NCI-H2171 treated with DMSO at 0.1 percent for 48 hours (cell line): ENCODE measurements around the gene MRPL37.

ENCODE experiments used
- DNase-seq: peaks from one replicate; lab custom pipeline; 2025; lab: John Stamatoyannopoulos, UW

MRPL37 gene

GRCh38 chr1:54240741-54241335, 40.9 kb downstream of the MRPL37 start:
- DNase-seq = no peak

GRCh38 chr1:54241364-54241763, 41.4 kb downstream of the MRPL37 start:
- DNase-seq = no peak

- no peak for DNase-seq
These were observed 43.1 kb downstream of the MRPL37 start for GRCh38 chr1:54243022-54243421.

GRCh38 chr1:54244655-54245054, 44.7 kb downstream of the MRPL37 start:
- DNase-seq = no peak

GRCh38 chr1:54245501-54245900, 45.5 kb downstream of the MRPL37 start:
- no peak for DNase-seq

GRCh38 chr1:54246116-54246721, 46.3 kb downstream of the MRPL37 start:
- no peak for DNase-seq

GRCh38 chr1:54247863-54248515, 48.0 kb downstream of the MRPL37 start:
- DNase-seq = no peak

GRCh38 chr1:54248966-54249365, 49.0 kb downstream of the MRPL37 start:
- no peak for DNase-seq

- no peak for DNase-seq
These were observed 50.0 kb downstream of the MRPL37 start for GRCh38 chr1:54249819-54250435.

GRCh38 chr1:54250670-54251069, 50.7 kb downstream of the MRPL37 start:
- DNase-seq = no peak

GRCh38 chr1:54252371-54252936, 52.5 kb downstream of the MRPL37 start:
- DNase-seq = no peak

- no peak for DNase-seq
These were observed 53.5 kb downstream of the MRPL37 start for GRCh38 chr1:54253480-54253879.

GRCh38 chr1:54254055-54254454, 54.1 kb downstream of the MRPL37 start:
- peak; percentile 82 for DNase-seq

GRCh38 chr1:54255026-54255702, 55.2 kb downstream of the MRPL37 start:
- DNase-seq = no peak

- no peak for DNase-seq
These were observed 56.8 kb downstream of the MRPL37 start for GRCh38 chr1:54256522-54257345.

- DNase-seq = no peak
These were observed 57.3 kb downstream of the MRPL37 start for GRCh38 chr1:54257346-54257620.

GRCh38 chr1:54257876-54258275, 57.9 kb downstream of the MRPL37 start:
- DNase-seq = no peak

GRCh38 chr1:54259546-54260140, 59.7 kb downstream of the MRPL37 start:
- DNase-seq = peak; percentile 79

GRCh38 chr1:54260810-54261209, 60.8 kb downstream of the MRPL37 start:
- no peak for DNase-seq

- DNase-seq = no peak
These were observed 62.3 kb downstream of the MRPL37 start for GRCh38 chr1:54262244-54262643.

GRCh38 chr1:54263601-54264226, 63.7 kb downstream of the MRPL37 start:
- DNase-seq = no peak
